Kidney epithelial cell (primary cell): ENCODE measurements around the gene ERVK3-1. TPM values are rescaled to one million over a fixed set of nuclear protein-coding genes. Genes with fewer than 3 reads are reported as not detected.

Experiments
- DNase-seq: peaks from one replicate; pipeline ENCODE4 v3.0.0-alpha.2; 2010; ENCODE audit warnings: low read depth
- H3K27me3 ChIP-seq: 2 replicates; pipeline ENCODE4 v1.6.0; 2011; ENCODE audit warnings: low read length; ENCODE audit not compliant: control insufficient read depth, insufficient read depth
- H3K36me3 ChIP-seq: 2 replicates; pipeline ENCODE4 v1.5.1; 2011; ENCODE audit warnings: low read length; ENCODE audit not compliant: control insufficient read depth, insufficient read depth
- H3K4me3 ChIP-seq: 2 replicates; pipeline ENCODE4 v1.5.1; 2011; ENCODE audit warnings: low read depth, mild to moderate bottlenecking, control low read depth, low read length
- total RNA-seq: library from RNA; depleted of rRNA; stranded (reverse); fragments of >200 nt; gene quantifications from 2 replicates; pipeline ENCODE4 v1.2.3, GENCODE V29; 2015
- TF ChIP-seq, protein P1 (sequence below): IDR thresholded peaks from 2 replicates; pipeline ENCODE4 v1.5.1; 2011; ENCODE audit warnings: mild to moderate bottlenecking, moderate library complexity, low read length, control low read depth, inconsistent platforms; ENCODE audit not compliant: insufficient read depth, poor library complexity, severe bottlenecking

Gene ERVK3-1
- total RNA-seq, 1 donor from 2014 or later: 48.3 TPM

DNA sequence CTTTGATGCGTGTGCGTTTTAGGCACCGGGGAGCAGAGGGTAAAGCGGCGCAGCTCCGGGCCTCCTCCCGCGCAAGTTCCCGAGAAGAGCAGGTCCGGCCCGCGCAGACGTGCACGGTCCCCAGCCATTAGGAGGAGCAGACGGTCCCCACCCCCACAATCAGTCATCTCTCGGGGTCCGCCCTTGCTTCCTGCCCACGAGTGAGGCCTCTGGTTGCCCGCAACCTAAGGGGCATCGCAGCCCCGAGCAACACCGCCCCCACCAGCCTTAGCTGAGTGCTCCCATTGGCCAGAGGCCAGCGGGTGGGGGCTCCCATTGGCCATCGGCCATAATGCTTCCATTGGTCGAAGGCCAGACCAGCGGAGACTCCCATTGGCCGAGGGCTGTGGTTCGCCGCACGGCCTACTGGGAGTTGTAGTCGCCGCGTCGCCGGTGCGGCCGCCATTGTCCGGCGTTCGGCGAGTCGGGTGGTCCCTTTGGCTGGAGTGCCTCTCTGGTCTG lies 26.6 kb upstream of the ERVK3-1 start, which contains the start of gene ZNF8:
ZNF8 (plus strand) TSS at position 415 of the 501 bp plus-strand sequence. CDS start 127 bp downstream, outside the sequence.
- peak; percentile 92 for DNase-seq
- H3K36me3 ChIP-seq: no peaks in the 10 kb centered on the region
- TF ChIP-seq, protein P1, sequence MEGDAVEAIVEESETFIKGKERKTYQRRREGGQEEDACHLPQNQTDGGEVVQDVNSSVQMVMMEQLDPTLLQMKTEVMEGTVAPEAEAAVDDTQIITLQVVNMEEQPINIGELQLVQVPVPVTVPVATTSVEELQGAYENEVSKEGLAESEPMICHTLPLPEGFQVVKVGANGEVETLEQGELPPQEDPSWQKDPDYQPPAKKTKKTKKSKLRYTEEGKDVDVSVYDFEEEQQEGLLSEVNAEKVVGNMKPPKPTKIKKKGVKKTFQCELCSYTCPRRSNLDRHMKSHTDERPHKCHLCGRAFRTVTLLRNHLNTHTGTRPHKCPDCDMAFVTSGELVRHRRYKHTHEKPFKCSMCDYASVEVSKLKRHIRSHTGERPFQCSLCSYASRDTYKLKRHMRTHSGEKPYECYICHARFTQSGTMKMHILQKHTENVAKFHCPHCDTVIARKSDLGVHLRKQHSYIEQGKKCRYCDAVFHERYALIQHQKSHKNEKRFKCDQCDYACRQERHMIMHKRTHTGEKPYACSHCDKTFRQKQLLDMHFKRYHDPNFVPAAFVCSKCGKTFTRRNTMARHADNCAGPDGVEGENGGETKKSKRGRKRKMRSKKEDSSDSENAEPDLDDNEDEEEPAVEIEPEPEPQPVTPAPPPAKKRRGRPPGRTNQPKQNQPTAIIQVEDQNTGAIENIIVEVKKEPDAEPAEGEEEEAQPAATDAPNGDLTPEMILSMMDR: no peak
- H3K27me3 ChIP-seq: no peaks in the 10 kb centered on the region
- H3K4me3 ChIP-seq: peak within 1 kb of the TSS; percentile 74

GRCh38 chr19:58279042-58279924 lies 25.9 kb upstream of the ERVK3-1 start:
- DNase-seq: no peak
- Histone ChIP-seq H3K4me3 (peak overlapping the region; percentile 74), H3K27me3 (no peaks in the 10 kb centered on the region), H3K36me3 (no peaks in the 10 kb centered on the region)
- TF ChIP-seq, protein P1: no peak

DNA sequence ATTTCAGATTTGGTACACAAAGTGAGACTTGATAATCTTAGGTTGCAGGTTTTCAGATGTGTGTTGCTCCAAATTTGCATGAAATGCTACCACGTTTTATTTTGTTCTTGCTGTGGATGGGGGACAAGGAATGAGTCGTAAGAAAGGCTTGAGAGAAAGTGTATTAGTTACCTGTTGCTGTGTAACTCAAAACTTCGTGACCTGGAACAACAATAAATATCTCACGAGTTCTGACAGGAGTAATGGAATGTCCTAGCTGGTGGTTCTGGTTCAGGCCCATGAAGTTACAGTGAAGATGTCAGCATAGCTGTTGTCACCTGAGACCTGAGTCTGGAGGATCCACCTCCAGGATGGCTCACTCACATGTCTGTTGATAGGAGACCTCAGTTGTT lies 25.3 kb upstream of the ERVK3-1 start:
- no peaks in the 10 kb centered on the region for H3K27me3 ChIP-seq
- H3K4me3 ChIP-seq: peak overlapping the region; percentile 74
- H3K36me3 ChIP-seq: no peaks in the 10 kb centered on the region
- TF ChIP-seq, protein P1: no peak
- DNase-seq: no peak

- no peak overlapping the region for H3K4me3 ChIP-seq
- TF ChIP-seq, protein P1: no peak
- peaks cover 1% of the 10 kb centered on the region for H3K36me3 ChIP-seq
- H3K27me3 ChIP-seq: no peaks in the 10 kb centered on the region
- no peak for DNase-seq
Measured at GRCh38 chr19:58284199-58284598, 21.0 kb upstream of the ERVK3-1 start.

DNA sequence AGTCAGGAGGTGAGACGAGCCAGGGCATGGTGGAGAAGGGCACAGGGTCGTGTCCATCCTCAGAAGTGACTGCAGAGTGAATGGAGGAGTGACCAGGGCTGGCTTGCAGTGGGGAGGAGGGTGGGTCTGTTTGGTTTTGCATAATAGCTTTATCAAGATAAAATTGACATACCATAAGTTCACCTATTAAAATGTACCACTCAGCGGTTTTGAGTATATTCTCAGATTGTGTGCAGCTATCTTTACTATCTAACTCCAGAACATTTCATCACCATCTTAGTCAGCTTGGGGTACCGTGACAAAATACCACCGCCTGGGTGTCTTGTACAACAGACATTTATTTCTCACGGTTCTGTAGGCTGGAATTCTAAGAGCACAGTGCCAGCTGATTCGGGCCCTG lies 13.2 kb upstream of the ERVK3-1 start:
- H3K4me3 ChIP-seq: no peak overlapping the region
- no peaks in the 10 kb centered on the region for H3K27me3 ChIP-seq
- no peak for DNase-seq
- TF ChIP-seq, protein P1: no peak
- H3K36me3 ChIP-seq: peaks cover 19% of the 10 kb centered on the region
